AG09319 (cell line): Measurements from ENCODE around the gene AHSP.
A peak's percentile ranks its signal among the peaks of the same experiment; 100 is the strongest.

Experiments used
- DNase-seq: peaks from one replicate; pipeline ENCODE4 v3.0.0-alpha.2; 2010; ENCODE audit warnings: low read depth; ENCODE audit errors: extremely low read depth
- TF ChIP-seq, protein P1 (sequence below): IDR thresholded peaks from 2 replicates; pipeline ENCODE4 v1.5.1; 2011; ENCODE audit warnings: low read depth, mild to moderate bottlenecking, inconsistent platforms, low read length, moderate library complexity

The AHSP gene

DNA sequence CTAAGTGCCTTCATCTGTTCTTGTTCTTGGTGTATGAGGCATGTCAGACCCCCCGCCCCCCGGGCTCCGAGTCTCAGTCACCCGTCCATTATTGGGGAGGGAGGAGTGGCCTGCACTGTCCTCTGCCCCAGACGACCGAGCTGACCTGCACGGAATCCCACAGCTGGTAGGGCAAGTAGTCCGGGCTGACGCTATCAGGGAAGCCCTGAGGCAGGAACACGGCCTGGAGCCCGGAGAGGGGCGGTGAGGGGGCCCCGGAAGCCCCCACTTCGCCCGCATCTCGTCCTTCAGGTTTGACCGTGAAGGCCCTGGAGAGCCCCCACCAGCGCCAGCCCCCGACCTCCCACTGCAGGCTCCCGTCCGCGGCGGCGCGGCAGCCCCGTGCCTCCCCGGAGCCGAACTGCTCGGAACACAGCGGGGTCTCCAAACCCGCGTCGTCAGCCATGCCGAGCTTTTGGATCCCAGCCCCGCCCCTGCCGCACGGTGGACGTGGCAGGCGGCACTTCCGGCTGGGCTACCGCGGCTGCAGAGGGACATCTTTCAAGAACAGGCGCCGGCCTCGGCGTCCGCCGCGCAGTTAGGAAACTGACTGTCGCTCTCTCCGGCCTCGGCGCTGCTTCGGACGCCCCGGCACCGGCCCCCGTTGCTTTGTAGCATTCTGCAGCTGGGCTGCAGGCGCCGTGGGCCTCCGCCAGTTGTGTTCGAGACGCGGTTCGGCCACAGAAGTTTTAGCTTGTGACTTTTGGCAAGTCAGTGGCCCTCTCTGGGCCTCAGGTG is 19.6 kb upstream of the AHSP start, which contains the start of gene RUSF1:
RUSF1 (minus strand) TSS at position 463 of the 777 bp plus-strand sequence; CDS start at position 445, 18 bp downstream.
- TF ChIP-seq, protein P1, sequence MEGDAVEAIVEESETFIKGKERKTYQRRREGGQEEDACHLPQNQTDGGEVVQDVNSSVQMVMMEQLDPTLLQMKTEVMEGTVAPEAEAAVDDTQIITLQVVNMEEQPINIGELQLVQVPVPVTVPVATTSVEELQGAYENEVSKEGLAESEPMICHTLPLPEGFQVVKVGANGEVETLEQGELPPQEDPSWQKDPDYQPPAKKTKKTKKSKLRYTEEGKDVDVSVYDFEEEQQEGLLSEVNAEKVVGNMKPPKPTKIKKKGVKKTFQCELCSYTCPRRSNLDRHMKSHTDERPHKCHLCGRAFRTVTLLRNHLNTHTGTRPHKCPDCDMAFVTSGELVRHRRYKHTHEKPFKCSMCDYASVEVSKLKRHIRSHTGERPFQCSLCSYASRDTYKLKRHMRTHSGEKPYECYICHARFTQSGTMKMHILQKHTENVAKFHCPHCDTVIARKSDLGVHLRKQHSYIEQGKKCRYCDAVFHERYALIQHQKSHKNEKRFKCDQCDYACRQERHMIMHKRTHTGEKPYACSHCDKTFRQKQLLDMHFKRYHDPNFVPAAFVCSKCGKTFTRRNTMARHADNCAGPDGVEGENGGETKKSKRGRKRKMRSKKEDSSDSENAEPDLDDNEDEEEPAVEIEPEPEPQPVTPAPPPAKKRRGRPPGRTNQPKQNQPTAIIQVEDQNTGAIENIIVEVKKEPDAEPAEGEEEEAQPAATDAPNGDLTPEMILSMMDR, result no peak
- DNase-seq, result peak; percentile 75

DNA sequence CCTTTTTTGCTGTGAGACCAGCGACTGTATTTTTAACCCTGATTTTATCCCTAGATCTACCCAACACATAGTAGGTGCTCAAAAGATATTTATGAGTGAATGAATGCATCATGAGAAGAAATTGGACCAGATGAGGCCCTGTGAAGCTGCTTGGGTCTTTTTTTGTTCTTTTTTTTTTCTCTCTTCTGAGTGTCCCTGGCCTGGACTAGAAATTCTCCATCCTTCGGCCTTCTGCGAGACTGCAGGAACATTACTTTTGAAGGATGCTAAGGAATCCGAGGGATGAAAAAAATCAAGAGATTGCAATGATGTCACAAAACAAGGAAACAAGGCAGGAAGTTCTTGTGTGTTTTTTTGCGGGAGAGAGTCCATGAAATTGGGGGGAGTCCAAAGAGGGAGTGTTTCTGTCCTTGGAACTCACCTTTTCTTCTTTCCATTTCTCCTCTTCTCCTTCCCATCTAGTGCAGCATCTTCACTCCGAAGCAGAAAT is 18.9 kb upstream of the AHSP start:
- TF ChIP-seq, protein P1, result no peak
- DNase-seq, result no peak

DNA sequence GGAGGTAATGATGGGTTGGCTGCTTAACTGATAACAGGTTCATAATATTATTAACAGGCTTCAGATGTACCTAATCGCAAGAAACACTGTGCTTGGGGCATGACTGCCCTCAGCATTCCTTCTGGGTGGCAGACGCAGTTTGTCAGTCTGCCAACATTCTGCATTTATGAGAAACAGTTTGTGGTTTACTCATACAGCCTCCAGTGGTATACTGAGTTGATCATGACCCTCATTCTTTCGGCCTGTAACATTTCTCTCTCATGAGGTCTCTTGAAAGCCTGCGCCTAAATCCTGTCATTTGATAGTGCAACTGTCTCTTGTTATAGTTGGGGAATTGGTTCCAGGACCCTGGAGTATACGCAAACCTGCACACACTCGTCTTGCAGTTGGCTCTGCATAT is 14.6 kb upstream of the AHSP start:
- TF ChIP-seq, protein P1, result no peak
- no peak for DNase-seq

DNA sequence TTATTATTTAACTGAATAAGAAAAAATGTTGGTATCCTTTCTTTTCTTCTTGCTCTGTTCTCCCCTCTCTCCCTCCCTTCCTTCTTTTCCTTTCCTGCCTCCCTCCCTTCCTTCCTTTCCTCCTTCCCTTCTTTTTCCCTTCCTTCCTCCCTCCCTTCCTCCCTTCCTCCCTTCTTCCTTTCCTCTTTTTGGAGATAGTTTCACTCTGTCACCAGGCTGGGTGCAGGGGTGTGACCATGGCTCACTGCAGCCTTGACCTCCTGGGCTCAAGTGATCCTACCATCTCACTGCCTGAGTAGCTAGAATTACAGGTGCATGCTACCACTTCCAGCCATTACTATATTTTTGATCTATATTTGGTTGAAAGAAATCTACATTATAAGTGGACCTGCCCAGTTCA is 13.8 kb upstream of the AHSP start:
- TF ChIP-seq, protein P1, result no peak
- DNase-seq, result no peak

DNA sequence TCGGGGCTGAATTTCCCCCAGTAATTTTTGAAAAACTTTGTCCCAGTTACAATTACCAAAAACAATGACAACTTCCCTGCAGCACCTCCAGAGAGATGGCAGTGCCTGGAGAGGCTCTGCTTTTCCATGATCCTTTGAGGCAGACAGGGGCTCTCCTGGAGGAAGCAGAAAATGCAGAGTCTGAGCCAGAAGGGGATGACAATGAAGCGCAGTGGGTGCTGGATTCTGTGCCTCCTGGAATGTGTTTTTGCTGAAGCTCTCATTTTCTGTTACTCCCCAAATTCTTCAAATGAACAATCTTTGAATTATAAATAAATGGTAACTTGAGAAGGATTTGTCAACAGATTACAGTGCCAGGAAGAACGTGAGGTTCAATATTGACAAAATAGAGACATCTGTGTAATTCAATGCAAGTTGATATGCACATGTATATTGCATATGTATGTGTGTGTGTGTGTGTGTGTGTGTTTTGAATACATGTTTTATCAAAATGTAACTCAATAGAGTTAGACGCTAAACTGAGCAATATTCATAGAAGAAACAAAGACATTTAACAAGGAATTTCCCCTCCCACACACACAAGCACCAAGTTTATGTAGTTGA is 9.8 kb upstream of the AHSP start:
- TF ChIP-seq, protein P1, result no peak
- DNase-seq, result no peak

DNA sequence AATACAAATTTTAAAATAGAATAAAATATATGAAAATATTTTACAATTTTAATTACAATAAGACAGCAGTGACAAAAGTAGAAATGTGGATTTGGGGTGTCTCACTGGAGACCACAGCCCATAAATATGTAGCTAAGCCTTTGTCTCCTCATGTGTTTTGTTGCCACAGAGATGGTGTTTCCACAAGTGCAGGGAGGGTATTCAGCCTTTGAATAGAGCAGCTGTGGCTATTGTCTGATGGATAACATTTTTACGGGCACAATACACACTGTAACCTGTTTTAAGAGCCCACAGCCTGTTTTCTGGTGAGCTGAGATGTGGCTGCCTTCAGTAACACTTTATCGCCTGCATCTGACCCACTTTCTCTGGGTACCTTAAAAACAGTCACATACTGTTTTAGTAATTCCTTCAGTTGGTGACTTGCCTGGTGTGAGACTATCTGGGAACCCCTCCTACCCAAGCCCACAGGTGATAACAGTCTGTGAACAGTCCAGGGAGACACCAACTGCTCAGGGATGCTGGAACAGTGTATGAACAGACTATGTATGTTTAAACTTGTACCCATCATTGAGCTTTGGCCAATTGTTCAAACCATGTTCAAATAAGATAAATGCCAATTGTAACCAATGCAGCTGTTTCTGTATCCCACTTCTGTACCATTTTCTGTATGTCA is 7.8 kb upstream of the AHSP start:
- TF ChIP-seq, protein P1, result no peak
- DNase-seq, result no peak

DNA sequence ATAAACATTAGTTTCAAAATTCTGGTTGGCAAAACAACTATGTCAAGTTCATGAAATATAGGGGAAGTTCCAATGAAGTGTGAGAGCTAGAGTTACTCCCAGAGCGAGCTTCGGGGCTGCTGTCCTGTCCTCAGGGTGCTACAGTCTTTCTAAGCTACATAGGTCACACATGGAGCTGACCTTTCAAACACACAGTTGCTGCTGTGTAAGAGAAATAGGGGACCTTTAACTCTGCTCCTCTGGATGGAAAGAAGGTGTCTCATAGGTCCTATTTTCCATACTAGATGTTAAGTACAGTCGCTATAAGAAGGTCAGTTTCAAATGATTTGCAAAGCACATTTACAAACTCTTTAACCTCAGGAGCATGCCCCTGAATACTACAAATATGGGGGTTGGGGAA is 6.3 kb upstream of the AHSP start:
- DNase-seq, result no peak
- TF ChIP-seq, protein P1, result no peak
